ENCODE results near the gene ZFY. TPM values are rescaled to one million over a fixed set of nuclear protein-coding genes. Genes with fewer than 3 reads are reported as not detected.

ZFY gene
- total and polyA plus RNA-seq, 2 of the 4 experiments (the other 2 are of a cell fraction) = not detected

DNA sequence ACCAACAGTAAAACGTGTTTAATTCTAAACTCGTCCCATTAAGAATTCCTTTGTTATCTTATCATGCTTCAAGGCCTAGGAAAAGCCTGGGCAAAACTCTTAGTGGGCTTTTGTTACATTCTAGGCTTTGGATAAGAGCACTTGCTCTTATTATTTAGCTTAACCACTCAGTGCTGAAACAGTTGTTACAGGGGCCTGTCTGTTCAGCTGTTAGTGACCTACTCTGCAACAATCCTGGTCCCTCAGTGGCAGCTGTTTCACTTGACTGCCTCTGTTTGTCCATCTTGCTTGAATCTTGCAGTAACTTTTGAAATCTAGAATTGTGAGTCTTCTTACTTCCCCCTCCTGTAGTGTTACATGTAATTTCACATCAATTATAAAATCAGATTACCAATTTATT lies 88.4 kb downstream of the ZFY start:
- POLR2A ChIA-PET (ENCODE audit: unreplicated experiment) = no interaction called here
- Histone ChIP-seq H3K9ac (ENCODE audit: low read depth, low read length) (no peak overlapping the region), H4K8ac (ENCODE audit: low read depth in 2 of 2, low read length in 2 of 2) (no peak overlapping the region), H3K4me3 (ENCODE audit: insufficient read depth, low read depth, low read length) (no peak overlapping the region), H3K23ac (ENCODE audit: low read depth, low read length) (no peak overlapping the region), H3K9me3 (ENCODE audit: control insufficient read depth, insufficient read depth, low read length) (no peaks in the 10 kb centered on the region), H3K4me2 (ENCODE audit: low read depth, low read length) (no peak overlapping the region), H3K36me3 (ENCODE audit: control insufficient read depth, insufficient read depth, low read length) (no peaks in the 10 kb centered on the region), H3K79me1 (ENCODE audit: low read depth in 1 of 2, low read length in 2 of 2) (no peaks in the 10 kb centered on the region), H3K18ac (ENCODE audit: low read depth, low read length) (no peak overlapping the region), H3K9me1 (ENCODE audit: insufficient read depth, low read length) (no peaks in the 10 kb centered on the region), H2BK20ac (ENCODE audit: low read depth, low read length) (no peak overlapping the region), H2AK9ac (replicated peaks; ENCODE audit: low read depth, low read length, poor library complexity) (no peak overlapping the region), H3K56ac (ENCODE audit: extremely low read depth, insufficient read depth, low read length) (no peak overlapping the region), H4K91ac (ENCODE audit: insufficient read depth, low read depth, low read length) (no peak overlapping the region), H2BK5ac (ENCODE audit: low read depth, low read length, poor library complexity, severe bottlenecking) (no peak overlapping the region), H3K4ac (ENCODE audit: low read depth, low read length) (no peak overlapping the region), H3K14ac (replicated peaks; ENCODE audit: low read depth, low read length) (no peak overlapping the region), H3K27ac (ENCODE audit: insufficient read depth, low read length) (no peak overlapping the region), H4K20me1 (ENCODE audit: insufficient read depth, low read length) (no peaks in the 10 kb centered on the region), H2BK120ac (ENCODE audit: low read depth, low read length) (no peak overlapping the region), H2BK15ac (ENCODE audit: low read depth, low read length) (no peak overlapping the region), H3K27me3 (ENCODE audit: control insufficient read depth, insufficient read depth, low read length) (no peaks in the 10 kb centered on the region), H2AK5ac (ENCODE audit: low read depth, low read length) (no peak overlapping the region), H3K4me1 (ENCODE audit: control insufficient read depth, insufficient read depth, low read length) (no peaks in the 10 kb centered on the region), H4K5ac (ENCODE audit: low read depth, low read length) (no peak overlapping the region), H2AFZ (replicated peaks; ENCODE audit: low read length, poor library complexity) (no peak overlapping the region)
- no peak for TF ChIP-seq MAZ (IDR thresholded peaks at IDR 0.05; ENCODE audit: borderline replicate concordance, low read depth, low read length)
- no peak for TF ChIP-seq POLR2A (IDR thresholded peaks at IDR 0.05; ENCODE audit: low read depth, low read length)
- TF ChIP-seq RAD21 (IDR thresholded peaks at IDR 0.05; ENCODE audit: low read length) = no peak
- TF ChIP-seq, protein P1, sequence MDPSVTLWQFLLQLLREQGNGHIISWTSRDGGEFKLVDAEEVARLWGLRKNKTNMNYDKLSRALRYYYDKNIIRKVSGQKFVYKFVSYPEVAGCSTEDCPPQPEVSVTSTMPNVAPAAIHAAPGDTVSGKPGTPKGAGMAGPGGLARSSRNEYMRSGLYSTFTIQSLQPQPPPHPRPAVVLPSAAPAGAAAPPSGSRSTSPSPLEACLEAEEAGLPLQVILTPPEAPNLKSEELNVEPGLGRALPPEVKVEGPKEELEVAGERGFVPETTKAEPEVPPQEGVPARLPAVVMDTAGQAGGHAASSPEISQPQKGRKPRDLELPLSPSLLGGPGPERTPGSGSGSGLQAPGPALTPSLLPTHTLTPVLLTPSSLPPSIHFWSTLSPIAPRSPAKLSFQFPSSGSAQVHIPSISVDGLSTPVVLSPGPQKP (IDR thresholded peaks at IDR 0.05; ENCODE audit: borderline replicate concordance, low read depth, low read length) = no peak
- no peak for TF ChIP-seq BHLHE40 (IDR thresholded peaks at IDR 0.05; ENCODE audit: low read depth, low read length)
- no peak for TF ChIP-seq CEBPB (IDR thresholded peaks at IDR 0.05; ENCODE audit: low read depth, low read length)
- TF ChIP-seq, protein P2, sequence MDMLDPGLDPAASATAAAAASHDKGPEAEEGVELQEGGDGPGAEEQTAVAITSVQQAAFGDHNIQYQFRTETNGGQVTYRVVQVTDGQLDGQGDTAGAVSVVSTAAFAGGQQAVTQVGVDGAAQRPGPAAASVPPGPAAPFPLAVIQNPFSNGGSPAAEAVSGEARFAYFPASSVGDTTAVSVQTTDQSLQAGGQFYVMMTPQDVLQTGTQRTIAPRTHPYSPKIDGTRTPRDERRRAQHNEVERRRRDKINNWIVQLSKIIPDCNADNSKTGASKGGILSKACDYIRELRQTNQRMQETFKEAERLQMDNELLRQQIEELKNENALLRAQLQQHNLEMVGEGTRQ (IDR thresholded peaks at IDR 0.05; ENCODE audit: low read depth, low read length) = no peak
- no peak for TF ChIP-seq SMC3 (IDR thresholded peaks at IDR 0.05; ENCODE audit: low read depth, low read length)
- no peak for TF ChIP-seq RCOR1 (IDR thresholded peaks at IDR 0.05; ENCODE audit: insufficient replicate concordance, low read length)
- WGBS, 2 experiments (ENCODE audit: extremely low coverage in 2 of 2, insufficient read length in 1 of 2) = no CpG with 5 or more reads among the region's 2 CpGs
- in situ Hi-C loops (cut with MboI; ENCODE audit: low sequenced_read_pairs) = no loop called here
- intact Hi-C loops (cut with micrococcal nuclease) = no loop called here
- CTCF ChIA-PET = no interaction called here
- dilution Hi-C loops (cut with HindIII; ENCODE audit: low sequenced_read_pairs, unreplicated experiment) = no loop called here
- no TSS peak for BruUV-seq (replicated peaks)
- ATAC-seq (ENCODE audit: low read depth) (no peak), DNase-seq (no peak)

Data from IMR-90 (cell line).